Urinary bladder (tissue), 4 donors: ENCODE data around the gene KPTN. TPM values are rescaled to one million over a fixed set of nuclear protein-coding genes. Genes with fewer than 3 reads are reported as not detected.

Experiments used
- DNase-seq: peaks from one replicate; pipeline ENCODE4 v3.0.0-alpha.2; 2015; ENCODE audit errors: extremely low spot score
- H3K27ac ChIP-seq: one replicate; pipeline ENCODE4 v1.5.1; 2013; ENCODE audit warnings: low read depth, mild to moderate bottlenecking, moderate library complexity
- H3K36me3 ChIP-seq: one replicate; pipeline ENCODE4 v1.6.1; 2013; ENCODE audit warnings: mild to moderate bottlenecking, moderate library complexity; ENCODE audit not compliant: insufficient read depth
- H3K4me1 ChIP-seq: one replicate; pipeline ENCODE4 v1.6.1; 2013; ENCODE audit warnings: mild to moderate bottlenecking, moderate library complexity; ENCODE audit not compliant: insufficient read depth
- H3K4me3 ChIP-seq: one replicate; pipeline ENCODE4 v1.5.1; 2013; ENCODE audit warnings: low read depth, low read length
- WGBS: extraction: QIAGEN DNeasy Blood & Tissue Kit; methylation state at CpG from one replicate; pipeline ENCODE4 v1.1.7; 2013; 5-methylcytosine and 5-hydroxymethylcytosine counted together
- polyA plus RNA-seq: library from polyadenylated mRNA; stranded (reverse); fragments of 200-250 nt; gene quantifications from one replicate; pipeline ENCODE4 v1.2.3, GENCODE V29; 2013
- total RNA-seq: library from RNA; depleted of rRNA; stranded (reverse); fragments of >200 nt; gene quantifications from one replicate; pipeline ENCODE4 v1.2.3, GENCODE V29; 2014
- donor health status: healthy with polysubstance abuse.
- donor health status: healthy.

Gene KPTN
- total and polyA plus RNA-seq, 2 donors, result 3.0 to 10.2 TPM

DNA sequence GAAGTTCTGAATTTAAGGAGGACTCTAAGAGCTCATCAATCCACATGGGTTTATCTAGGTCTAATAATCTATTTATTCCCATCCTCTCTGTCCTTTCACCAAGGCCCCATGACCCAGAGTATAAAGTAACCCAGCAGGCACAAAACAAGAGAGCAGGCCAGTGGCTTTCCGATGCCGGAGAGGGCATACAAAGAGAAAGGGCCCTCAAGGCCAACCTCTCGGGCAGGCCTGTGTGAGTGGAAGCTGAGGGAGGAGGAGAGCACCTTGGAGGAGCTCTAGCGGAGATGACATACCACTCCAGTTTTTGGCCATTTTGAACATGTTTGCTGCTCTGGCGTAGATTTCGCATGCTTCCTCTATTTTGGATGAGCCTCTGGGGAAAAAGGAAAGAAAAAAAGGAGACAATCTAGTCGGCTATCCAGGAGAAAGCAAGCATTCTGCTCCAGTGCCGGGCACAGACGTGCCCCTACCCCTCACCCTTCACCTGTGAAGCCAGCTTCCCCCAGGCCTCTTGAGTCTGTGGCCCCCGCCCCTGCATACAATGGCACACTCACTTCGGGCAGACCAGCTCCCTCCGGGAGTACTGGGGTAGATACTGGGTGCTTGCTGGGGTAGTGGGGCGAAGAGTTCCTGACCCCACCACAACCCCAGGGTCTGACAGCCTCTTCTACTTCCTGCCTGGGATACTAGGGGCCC is 19.3 kb upstream of the KPTN start:
- 91% methylated on average over 13 of the region's 13 CpGs for WGBS
- peaks cover 4% of the 10 kb centered on the region for H3K36me3 ChIP-seq
- no peak overlapping the region for H3K4me3 ChIP-seq
- H3K27ac ChIP-seq, result no peak overlapping the region
- no peaks in the 10 kb centered on the region for H3K4me1 ChIP-seq
- no peak for DNase-seq

DNA sequence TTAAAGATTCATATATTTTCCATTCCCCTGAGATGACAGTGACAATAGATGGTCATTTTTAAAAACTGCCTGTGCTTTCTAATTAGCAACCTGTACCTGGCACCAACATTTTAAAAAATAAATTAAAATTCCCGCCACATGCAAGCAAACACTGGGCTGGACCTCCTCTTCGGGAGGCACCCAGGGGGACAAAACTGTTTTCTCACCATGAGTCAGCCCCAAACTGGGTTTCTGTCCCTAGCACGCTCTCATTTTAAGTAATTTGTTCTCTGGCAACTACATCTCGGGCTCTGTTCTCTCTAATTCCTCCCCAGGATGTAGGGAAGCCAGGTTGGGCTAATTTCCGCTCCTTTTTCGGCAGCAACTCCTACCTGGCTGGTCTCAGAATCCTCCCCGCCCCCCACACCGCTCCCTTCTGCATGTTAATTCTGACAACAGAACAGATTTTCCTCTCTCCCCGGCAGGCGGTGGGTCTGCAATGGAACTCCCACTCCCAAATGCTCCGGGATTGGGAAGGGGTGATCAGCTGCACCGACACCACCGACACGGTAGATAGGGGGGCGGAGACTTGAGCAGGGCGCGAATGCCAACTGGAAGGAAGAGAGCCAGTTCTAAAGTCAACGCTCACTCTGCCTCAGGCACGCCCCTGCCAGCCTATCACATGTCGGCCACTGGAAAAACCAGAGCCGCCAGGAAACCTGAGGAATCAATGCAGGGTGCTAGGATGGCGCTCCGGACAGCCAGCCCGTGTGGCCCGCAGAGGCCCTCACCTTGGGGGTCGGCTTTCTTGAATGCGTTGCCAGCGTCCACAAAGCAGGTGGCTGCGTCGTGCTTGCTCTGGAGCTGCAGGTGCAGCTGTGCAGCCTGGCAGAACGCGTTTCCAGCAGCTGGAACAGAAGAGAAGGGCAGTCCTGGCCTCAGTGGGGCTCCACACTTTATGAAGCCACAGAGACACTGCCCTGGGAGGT is 16.1 kb upstream of the KPTN start:
- H3K27ac ChIP-seq, result no peak overlapping the region
- DNase-seq, result no peak
- H3K4me1 ChIP-seq, result no peaks in the 10 kb centered on the region
- 81% methylated on average over 32 of the region's 32 CpGs for WGBS
- H3K4me3 ChIP-seq, result no peak overlapping the region
- peaks cover 4% of the 10 kb centered on the region for H3K36me3 ChIP-seq

DNA sequence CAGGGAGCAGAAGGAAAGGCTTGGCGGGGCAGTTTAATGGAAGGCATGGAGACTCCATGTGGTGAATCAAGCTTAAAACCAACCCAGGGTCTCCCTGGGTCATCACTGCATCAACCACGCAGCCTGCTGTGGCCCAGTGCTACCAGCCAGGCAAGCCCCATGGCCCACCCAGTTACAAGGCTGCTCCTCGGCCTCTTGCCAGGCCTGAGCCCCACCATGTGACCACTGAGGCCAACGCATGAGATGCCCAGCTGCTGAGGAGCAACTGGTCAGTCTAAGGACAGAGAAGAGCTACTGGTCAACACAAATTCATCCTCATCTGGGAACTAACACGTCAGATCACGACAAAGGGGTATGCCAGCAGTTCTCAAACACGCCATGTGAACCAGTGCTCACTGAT is 15.4 kb upstream of the KPTN start:
- Histone ChIP-seq H3K4me1 (no peaks in the 10 kb centered on the region), H3K27ac (no peak overlapping the region), H3K36me3 (peaks cover 4% of the 10 kb centered on the region), H3K4me3 (no peak overlapping the region)
- no peak for DNase-seq
- WGBS, result 88% methylated on average over 7 of the region's 7 CpGs

DNA sequence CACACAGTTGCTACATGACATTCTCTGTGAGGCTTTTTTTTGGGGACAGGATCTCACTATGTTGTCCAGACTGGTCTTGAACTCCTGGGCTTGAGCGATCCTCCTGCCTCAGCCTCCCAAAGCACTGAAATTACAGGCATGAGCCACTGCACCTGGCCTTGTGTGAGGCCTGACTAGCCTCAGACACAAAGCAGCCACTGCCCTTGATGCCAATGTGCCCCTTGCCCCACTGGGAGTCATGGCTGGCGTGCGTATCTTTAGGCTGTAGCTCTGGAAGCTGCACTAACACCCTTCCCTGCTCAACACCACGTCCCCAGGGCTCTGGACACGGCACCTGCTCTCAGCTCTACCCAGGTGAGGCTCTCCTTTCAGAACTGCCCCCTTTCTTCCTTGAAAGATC is 14.5 kb upstream of the KPTN start:
- DNase-seq, result no peak
- WGBS, result 96% methylated on average over 5 of the region's 5 CpGs
- H3K4me1 ChIP-seq, result no peaks in the 10 kb centered on the region
- H3K4me3 ChIP-seq, result no peak overlapping the region
- H3K27ac ChIP-seq, result no peak overlapping the region
- H3K36me3 ChIP-seq, result peaks cover 4% of the 10 kb centered on the region

DNA sequence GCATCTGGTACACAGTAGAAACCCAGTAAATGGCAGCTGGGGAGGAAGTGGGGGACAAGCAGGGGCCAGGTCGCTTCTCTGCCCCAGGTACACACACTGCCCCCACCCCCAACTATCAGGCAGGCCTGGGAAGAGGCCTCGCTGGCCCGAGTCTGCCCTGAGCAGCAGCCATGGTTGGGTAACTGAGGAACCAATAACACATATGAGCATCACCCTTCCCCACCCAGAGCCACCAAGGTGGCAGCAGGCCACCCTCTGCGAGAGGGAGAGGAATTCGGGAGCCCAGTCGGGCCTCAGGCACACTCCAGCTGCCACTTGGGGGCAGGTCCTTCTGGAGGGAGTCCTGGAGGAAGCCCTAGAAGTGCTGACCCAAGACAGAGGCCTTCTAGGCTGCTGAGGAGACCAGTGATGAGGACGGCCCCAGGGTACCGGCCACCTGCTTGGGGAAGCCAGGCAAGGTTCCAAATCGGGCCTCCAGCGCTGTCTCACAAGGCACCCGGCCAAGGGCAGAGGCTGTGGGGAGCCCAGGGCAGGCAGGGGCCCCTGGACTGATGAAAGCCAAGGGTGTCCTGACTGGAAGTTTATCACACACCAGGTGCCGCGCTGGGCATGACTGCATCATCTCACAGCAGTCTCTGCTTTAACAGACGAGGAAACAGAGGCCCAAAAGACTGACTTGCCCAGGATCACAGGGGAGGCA is 14.0 kb upstream of the KPTN start:
- Histone ChIP-seq H3K27ac (no peak overlapping the region), H3K36me3 (peaks cover 4% of the 10 kb centered on the region), H3K4me1 (no peaks in the 10 kb centered on the region), H3K4me3 (no peak overlapping the region)
- 82% methylated on average over 14 of the region's 14 CpGs for WGBS
- DNase-seq, result no peak

DNA sequence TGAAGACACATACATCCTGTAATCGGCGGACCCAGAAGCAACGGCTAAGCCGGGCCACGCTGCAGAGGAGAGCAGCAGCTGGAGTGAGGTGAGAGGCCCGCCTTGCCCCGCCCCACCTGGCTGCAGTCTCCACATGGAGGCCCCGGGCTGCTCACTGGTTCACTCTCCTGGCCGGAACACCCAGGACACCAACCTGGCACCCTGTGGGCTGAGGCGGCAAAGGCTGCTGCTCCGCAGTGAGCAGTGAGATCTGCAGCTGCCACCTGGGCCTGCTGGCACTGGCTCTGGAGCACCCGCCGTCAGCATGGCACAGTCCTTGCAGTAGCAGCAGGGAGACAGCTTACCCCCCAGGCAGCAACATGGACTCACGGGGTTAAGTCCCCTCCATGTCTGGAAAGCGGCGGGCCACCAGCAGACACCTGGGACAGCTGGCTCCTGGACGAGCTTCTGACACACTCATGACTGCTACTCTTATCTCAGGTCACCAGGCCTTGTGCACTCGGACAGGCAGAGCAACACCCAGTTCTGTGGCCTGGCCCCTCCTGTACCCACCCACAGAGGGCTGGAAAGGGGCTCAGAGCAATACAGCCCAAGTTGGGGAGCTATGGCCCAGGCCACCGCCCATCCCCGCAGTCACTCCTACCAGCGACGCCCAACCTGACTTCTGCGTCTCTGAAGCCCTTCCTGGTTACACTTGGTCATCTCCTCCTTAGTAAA is 13.2 kb upstream of the KPTN start:
- H3K4me3 ChIP-seq, result no peak overlapping the region
- 86% methylated on average over 23 of the region's 23 CpGs for WGBS
- no peaks in the 10 kb centered on the region for H3K4me1 ChIP-seq
- peaks cover 4% of the 10 kb centered on the region for H3K36me3 ChIP-seq
- H3K27ac ChIP-seq, result no peak overlapping the region
- no peak for DNase-seq

DNA sequence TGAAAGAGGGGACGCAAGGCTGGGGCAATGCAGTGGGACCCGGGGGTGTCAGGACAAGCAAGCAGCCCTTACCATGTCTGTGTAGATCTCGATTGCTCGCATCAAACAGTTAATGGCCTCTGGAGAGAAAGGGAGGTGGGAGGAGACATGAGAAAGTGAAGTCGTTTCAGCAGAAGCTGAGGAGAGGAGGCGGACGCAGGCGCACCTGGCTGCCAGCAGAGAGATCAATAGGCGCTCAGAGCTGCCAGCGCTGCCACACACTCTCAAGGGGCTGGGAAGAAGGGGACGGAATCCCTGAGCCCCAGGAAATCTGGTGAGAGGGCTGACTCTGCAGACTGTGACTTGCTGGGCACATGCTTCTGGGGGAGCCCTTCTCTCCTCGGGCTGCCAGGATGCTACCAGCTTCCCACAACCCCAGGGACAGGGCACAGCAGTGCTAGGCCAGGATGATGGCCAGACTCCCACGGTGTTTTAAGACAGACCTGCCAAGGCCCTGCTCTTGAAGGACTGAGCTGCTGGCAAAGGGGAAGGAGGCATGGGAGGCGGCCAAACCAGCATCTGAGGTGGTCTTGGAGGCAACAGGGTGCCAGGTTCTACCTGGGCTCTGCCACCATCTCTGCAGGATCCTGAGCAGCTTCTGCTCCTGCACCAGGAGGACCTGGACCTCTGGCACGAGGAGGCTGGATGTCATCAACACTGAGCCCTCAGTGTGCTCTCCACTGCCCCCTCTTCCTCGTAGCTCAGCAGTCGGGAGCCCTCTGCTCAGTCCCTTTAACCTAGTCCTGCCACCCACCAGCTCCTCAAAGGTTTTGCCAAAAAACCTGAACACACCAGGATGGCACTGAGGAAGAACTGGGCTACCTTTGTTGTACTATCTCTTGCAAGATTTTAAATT is 11.7 kb upstream of the KPTN start:
- peaks cover 4% of the 10 kb centered on the region for H3K36me3 ChIP-seq
- H3K27ac ChIP-seq, result no peak overlapping the region
- 79% methylated on average over 17 of the region's 17 CpGs for WGBS
- DNase-seq, result no peak
- no peaks in the 10 kb centered on the region for H3K4me1 ChIP-seq
- no peak overlapping the region for H3K4me3 ChIP-seq

DNA sequence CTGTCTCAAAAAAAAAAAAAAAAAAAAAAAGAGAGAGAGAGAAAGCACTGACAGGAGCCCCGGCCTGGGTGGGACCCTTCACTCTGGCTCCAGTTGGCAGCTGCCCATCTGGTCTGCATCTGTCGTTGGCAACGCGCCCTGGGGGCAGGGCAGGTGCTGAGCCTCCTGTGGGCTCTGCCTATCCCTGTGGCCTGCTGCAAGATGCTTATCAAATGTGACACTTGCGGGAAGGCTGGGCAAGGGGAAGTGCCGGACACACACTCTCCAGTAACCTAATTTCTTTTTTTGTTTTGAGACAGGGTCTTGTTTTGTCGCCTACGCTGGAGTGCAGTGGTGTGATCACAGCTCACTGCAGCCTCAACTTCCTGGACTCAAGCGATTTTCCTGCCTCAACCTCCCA is 10.7 kb upstream of the KPTN start:
- H3K27ac ChIP-seq, result no peak overlapping the region
- DNase-seq, result no peak
- H3K36me3 ChIP-seq, result no peaks in the 10 kb centered on the region
- WGBS, result 61% methylated on average over 9 of the region's 9 CpGs
- H3K4me3 ChIP-seq, result no peak overlapping the region
- no peaks in the 10 kb centered on the region for H3K4me1 ChIP-seq

DNA sequence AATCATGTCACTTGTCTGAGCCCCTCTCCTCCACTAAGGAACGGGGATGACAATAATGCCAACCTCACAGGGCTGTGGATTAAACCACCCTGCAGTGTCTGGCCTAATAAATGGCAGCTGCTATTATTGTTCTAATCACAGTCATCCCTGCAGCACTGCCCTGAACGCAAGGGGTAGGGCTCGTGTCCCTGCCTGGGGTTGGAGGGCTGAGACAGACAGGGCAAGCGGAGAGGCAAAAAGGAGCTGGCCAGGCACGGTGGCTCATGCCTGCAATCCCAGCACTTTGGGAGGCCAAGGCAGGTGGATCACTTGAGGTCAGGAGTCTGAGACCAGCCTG is 10.2 kb upstream of the KPTN start:
- Histone ChIP-seq H3K27ac (no peak overlapping the region), H3K4me1 (no peaks in the 10 kb centered on the region), H3K36me3 (no peaks in the 10 kb centered on the region), H3K4me3 (no peak overlapping the region)
- DNase-seq, result no peak
- WGBS, result 87% methylated on average over 5 of the region's 5 CpGs

DNA sequence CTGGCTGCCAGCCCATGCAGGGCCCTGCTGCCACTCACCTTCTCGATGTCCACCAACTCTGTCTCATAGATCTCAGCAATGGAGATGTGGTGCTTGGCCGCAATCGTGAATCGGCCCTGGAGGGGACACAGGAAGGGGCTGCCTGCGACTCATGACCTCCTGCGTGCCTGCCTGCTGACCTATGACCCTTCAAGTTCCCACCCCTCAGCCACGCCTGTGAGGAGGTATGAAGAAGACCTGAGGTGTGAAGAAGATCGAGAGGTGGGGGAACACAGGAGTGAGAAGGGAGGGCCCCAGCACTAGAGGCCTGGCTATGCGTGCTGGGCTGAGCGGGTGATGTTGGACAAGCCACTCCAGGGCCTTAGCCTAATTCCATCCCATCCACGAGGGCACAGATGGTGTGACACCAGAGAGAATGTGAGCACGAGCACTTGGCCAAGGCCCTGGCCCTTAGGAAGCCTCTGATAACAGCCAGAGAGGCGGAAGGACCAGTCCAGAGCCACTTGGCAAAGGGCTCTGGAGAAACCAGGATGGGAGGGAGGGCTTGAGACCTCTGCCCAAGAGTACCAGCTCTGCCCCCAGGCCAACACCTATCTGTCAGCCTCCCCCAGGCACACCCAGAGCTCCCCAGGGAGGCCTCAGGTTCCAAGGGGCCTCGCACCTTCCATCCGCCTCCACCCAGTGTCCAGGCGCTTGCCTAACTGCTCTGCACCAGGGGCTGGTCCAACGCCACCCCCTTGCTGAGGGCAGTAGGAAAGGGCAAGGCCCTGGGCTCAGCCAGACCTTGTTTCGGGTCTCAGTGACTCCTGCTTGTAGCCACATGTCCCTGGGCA is 9.6 kb upstream of the KPTN start:
- no peaks in the 10 kb centered on the region for H3K36me3 ChIP-seq
- H3K27ac ChIP-seq, result no peak overlapping the region
- no peaks in the 10 kb centered on the region for H3K4me1 ChIP-seq
- WGBS, result 85% methylated on average over 18 of the region's 18 CpGs
- no peak for DNase-seq
- H3K4me3 ChIP-seq, result no peak overlapping the region

DNA sequence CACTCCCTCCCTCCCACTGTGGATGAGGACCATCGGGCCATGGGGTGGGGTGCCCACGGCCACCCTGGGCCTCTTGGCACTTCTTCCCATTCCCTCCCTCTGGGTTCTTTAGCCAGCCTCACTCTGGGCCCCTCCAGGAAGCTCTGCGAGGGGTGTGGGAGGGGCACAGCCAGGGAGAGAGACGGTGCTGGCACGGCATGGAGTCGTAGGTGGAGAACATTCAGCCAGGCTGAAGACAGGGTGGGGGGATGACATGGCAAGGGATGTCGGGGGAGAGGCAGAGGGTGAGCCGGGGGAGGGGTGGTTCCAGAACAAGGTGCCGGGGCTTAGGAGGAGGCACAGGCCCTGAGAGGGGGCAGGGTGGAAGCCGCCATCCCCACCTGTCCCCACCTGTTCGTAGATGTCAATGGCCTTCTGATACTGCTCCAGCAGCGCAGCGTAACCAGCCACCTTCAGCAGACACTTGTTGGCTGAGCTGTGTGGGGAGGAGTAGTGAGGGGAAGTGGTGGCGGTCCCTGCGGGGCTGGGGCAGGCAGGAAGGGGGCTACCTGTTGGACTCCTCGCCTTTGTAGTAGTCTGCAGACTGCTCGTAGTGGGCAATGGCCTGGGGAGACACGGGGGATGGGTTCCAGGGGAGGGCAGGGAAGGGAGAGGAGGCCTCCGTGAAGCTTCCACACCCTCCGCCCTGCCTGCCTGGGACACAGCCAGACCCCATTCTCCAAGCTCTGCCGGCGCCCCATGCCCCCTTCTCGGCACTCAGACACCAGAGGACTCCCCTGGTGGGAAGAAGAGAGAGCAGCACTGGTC is 8.8 kb upstream of the KPTN start:
- H3K36me3 ChIP-seq, result no peaks in the 10 kb centered on the region

More for the DNA sequence above, 8.8 kb upstream of the KPTN start:
- no peak for DNase-seq
- Histone ChIP-seq H3K27ac (no peak overlapping the region), H3K4me1 (no peaks in the 10 kb centered on the region), H3K4me3 (no peak overlapping the region)
- WGBS, result 69% methylated on average over 23 of the region's 23 CpGs
